Gastroesophageal sphincter (tissue), 3 donors: ENCODE measurements around the gene FARS2.

Experiments
- POLR2A ChIP-seq, 2 donors: fragments of 450-650 bp; IDR thresholded peaks; one replicate each; pipeline ENCODE4 v1.6.1; 2017; ENCODE audit warnings: antibody characterized with exemption in 2 of 2, mild to moderate bottlenecking in 2 of 2, moderate library complexity in 1 of 2
- POLR2AphosphoS5 ChIP-seq: sonication (generic); formaldehyde crosslinking; IDR thresholded peaks from one replicate; pipeline ENCODE4 v1.6.1; 2017; ENCODE audit warnings: antibody characterized with exemption
- TF ChIP-seq, protein P1 (sequence below), 4 experiments: fragments of 200-600 bp in 2 of 4; fragments of 450-650 bp in 2 of 4; sonication (generic) in 1 of 4; IDR thresholded peaks; one replicate each; pipeline ENCODE4 v1.5.1; 2017 to 2019; ENCODE audit warnings: antibody characterized with exemption in 4 of 4, mild to moderate bottlenecking in 2 of 4, moderate library complexity in 2 of 4

DNA sequence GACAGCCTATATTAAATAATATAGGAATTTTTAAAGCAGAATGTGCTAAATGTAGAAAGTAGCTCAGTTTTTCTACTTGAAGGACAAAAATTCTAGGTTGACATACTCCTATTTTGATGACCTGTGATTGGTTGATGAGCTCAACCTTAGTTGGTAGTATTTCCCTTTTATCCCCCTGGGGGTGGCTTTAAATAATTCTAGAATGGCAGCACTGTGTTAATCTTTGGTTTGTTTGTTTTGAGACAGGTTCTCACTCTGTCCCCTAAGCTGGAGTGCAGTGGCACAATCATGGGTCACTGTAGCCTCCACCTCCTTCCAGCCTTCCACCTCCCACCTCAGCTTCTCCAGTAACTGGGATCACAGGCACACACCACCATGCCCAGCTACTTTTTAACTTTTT lies 29.2 kb downstream of the FARS2 start:
- TF ChIP-seq, protein P1, sequence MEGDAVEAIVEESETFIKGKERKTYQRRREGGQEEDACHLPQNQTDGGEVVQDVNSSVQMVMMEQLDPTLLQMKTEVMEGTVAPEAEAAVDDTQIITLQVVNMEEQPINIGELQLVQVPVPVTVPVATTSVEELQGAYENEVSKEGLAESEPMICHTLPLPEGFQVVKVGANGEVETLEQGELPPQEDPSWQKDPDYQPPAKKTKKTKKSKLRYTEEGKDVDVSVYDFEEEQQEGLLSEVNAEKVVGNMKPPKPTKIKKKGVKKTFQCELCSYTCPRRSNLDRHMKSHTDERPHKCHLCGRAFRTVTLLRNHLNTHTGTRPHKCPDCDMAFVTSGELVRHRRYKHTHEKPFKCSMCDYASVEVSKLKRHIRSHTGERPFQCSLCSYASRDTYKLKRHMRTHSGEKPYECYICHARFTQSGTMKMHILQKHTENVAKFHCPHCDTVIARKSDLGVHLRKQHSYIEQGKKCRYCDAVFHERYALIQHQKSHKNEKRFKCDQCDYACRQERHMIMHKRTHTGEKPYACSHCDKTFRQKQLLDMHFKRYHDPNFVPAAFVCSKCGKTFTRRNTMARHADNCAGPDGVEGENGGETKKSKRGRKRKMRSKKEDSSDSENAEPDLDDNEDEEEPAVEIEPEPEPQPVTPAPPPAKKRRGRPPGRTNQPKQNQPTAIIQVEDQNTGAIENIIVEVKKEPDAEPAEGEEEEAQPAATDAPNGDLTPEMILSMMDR (IDR thresholded peaks at IDR 0.05): no peak
- TF ChIP-seq POLR2AphosphoS5 (no peak), POLR2A (IDR thresholded peaks at IDR 0.05) (no peak)
